HG03469 (cell line): ENCODE results near the gene NOG.

Experiments used
- ATAC-seq: cut with Tn5 transposase; IDR thresholded peaks from one replicate; pipeline ENCODE4 v1.9.1; 2021; ENCODE audit warnings: mild to moderate bottlenecking, moderate library complexity, moderate number of reproducible peaks; ENCODE audit not compliant: unreplicated experiment

NOG gene

DNA sequence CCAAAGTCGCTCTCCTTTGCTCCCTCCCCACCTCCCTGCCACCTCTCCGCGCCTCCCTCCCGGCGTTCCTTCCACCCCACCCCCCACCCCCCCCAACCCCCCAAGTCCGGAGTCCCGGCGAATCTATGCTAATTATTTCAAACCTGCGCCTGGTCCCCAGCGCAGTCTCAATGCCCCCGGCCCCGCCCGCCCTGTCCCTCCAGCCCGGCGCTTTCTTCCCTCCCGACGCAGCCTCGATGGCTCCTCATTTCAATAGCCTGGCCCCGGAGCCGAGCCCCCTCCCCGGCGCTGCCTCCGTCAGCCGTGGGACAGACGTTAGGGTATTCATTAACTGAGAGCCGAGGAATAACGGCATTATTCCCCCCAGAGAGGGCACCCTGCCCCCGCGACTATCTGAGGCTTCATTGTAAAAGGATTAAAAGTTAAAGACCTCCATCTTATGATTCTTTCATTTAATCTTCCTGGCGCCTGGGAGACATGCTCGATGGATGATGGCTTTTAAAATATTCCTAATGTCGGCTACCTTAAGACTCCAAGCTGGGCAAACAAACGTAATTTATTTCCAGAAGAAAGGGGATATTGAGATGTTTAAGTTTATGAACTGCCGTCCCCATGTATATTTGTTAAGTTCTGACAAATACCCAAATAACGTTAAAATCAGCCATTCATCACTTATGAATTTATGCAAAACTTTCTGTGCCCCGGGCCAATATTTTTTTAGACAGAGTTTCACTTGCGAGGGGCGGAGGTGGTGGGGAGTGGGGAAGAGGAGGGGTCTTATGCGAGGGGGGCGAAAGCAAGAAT is 3.4 kb downstream of the NOG start:
- no peak for ATAC-seq

DNA sequence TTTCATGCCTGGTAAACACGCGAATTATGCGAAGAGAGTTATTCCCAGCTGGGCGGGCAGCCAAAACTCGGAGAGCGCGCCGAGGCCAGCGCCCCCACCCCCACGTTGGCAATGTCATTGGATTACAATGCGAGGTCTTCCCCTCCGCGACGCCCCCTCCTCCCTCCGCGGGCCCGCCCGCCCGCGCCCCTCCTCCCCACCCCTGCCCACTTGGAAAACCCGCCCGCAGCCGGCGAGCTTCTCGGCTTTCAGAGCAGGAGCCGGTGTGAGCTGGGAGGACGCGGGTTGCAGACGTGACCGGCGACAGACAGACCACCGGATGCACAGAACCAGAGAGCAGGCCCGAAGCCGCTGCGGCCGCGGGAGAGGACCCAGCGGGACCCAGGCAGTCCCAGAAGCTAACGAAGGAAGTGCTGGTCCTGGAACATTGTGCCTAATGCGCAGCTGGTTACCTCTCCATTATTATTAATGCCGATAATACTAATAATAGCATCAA is 4.0 kb downstream of the NOG start:
- ATAC-seq = no peak

- ATAC-seq = no peak
These were observed 5.0 kb downstream of the NOG start for GRCh38 chr17:56598466-56598865.

DNA sequence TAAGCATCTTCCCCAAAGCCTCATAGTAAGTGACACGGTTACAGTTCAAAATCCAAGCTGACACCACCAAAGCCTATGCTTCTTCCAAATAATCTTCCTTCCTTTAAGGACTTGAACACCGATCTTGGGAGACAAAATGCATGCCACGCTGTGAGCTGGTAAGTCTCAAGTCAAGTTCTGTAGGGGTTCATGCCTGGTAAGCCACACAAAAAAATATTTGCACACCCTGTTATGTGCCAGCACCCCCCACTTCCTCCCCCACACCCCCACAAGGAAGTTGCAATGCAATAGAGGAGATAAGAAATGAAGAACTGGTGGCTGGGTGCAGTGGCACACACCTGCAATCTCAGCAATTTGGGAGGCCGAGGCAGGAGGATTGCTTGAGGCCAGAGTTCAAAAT is 5.6 kb downstream of the NOG start:
- no peak for ATAC-seq

GRCh38 chr17:56599566-56599965 is 6.1 kb downstream of the NOG start:
- ATAC-seq = no peak

- ATAC-seq = no peak
These were observed 6.8 kb downstream of the NOG start for GRCh38 chr17:56600256-56600655.

GRCh38 chr17:56601591-56601990 is 8.1 kb downstream of the NOG start:
- no peak for ATAC-seq

GRCh38 chr17:56602292-56603130 is 9.0 kb downstream of the NOG start:
- ATAC-seq = no peak

GRCh38 chr17:56603486-56604238 is 10.2 kb downstream of the NOG start:
- no peak for ATAC-seq

DNA sequence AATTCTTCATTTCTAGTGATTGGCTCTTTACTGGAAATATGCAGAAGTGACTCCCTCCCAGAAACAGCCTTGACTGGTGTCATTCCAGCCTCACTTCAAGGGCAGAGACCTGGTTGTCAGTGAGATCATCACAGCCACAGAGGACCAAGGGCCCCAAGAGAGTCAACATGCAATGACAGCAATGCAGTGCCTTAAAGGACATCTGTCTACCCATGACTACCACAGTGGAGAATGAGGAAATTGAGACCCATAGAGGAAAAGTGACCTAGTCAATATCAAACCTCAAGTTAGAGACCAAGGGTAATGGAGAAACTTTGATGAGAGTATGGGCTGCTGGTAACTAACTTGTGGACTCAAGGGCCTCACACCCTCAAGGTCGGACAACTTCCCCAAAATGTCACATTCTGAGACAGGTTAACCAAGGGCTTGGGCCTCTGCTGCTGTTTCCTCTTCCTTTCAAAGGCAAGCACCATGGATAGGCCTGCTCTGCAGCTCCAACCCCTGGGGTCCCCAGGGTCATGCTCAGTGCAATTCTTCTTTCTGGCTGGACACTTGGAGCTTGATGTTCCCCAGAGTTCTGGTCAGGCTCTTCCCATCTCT is 11.3 kb downstream of the NOG start:
- ATAC-seq = no peak

DNA sequence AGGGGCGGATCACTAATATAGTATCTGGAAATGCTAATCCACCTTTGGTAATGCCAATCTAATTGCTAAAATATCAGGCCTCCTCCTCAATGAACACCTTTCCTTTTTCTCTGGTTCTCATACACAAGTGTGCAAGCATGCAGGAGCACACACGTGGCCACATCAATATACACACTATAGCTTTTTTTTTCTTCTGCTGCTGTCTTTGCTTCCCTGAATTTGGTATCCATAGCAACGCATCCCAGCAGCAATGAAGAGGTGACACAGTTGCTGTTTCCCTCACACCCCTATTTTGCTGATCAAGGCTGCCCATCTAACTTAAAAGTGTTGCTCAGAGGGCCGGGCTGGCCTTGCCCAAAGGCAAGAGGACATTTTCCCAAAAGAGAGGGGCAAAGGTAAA is 15.4 kb downstream of the NOG start:
- no peak for ATAC-seq

GRCh38 chr17:56610321-56610720 is 16.8 kb downstream of the NOG start:
- no peak for ATAC-seq

- no peak for ATAC-seq
These were observed 19.6 kb downstream of the NOG start for GRCh38 chr17:56613131-56613530.

- ATAC-seq = no peak
These were observed 21.0 kb downstream of the NOG start for GRCh38 chr17:56614522-56614921.

- no peak for ATAC-seq
These were observed 22.7 kb downstream of the NOG start for GRCh38 chr17:56616239-56616638.

- ATAC-seq = no peak
These were observed 29.9 kb downstream of the NOG start for GRCh38 chr17:56623383-56623782.

DNA sequence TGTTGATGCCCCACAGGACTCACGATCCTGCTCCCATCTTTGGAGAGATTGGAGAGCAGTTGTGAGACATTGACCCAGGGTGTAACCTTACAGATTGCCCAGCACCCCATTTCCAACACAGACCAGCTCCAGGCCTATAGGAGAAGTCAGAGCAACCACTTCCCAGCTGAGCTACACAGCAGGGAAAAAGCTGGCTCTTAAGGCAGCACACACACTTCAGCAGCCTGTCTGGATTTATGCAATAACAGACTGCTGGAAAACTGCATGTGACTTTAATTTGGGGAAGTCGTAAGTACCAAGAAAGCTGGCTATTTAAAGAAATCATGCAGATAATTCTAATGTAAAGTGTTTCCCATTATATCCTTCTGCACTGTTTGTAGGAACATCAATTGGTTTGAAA is 30.8 kb downstream of the NOG start:
- ATAC-seq = no peak

DNA sequence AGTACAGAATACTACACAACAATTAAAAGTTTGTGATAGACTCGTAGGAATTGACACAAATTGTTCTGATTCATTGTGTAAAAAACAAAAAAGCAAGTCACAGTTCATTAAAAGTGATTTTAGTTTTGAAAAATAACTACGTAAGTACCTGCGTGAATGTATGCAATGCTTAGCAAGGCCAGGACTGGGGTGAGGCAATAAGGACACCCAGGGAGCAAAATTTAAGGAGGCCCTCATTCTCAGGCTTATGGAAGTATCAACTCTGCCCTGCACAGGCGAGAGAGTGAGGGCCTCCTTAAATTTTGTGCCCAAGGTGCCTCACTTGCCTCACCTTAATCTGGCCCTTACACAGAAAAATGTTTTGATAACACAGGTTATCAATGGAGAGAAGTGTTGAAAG is 31.4 kb downstream of the NOG start:
- ATAC-seq = no peak

- no peak for ATAC-seq
These were observed 36.1 kb downstream of the NOG start for GRCh38 chr17:56629531-56630075.

DNA sequence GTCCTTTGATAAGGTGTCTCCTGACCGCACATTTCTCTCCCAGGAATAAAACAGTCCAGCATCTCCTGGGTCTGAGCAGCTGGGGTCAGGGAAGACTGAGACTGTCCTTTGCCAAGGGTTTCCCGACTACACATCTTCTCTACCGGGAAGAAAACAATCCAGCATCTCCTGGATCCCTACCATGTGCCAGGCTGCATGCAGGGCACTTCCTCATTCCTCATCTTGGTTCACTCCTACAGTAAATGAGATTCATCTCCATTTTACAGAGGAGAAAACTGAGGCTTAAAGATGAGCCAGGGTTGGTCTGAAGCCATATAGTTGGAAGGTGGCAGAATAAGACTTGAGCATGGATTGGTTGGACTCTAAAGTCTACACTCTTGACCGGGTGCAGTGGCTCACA is 36.7 kb downstream of the NOG start:
- no peak for ATAC-seq

- ATAC-seq = no peak
These were observed 40.2 kb downstream of the NOG start for GRCh38 chr17:56633681-56634080.
